GM12892 (cell line): ENCODE data around the gene SPDYE11.
"Not testable (repeated sequence)": the region's sequence is repeated elsewhere in the genome, so short reads cannot be mapped to it uniquely, and the experiment has no call there.

Experiments
- POLR2A ChIP-seq: IDR thresholded peaks from 2 replicates; pipeline ENCODE4 v1.6.1; 2011; ENCODE audit warnings: low read depth, low read length, control low read depth
- TAF1 ChIP-seq: IDR thresholded peaks from 2 replicates; pipeline ENCODE4 v1.6.1; 2011; ENCODE audit warnings: low read depth, mild to moderate bottlenecking, control low read depth, low read length, borderline replicate concordance

DNA sequence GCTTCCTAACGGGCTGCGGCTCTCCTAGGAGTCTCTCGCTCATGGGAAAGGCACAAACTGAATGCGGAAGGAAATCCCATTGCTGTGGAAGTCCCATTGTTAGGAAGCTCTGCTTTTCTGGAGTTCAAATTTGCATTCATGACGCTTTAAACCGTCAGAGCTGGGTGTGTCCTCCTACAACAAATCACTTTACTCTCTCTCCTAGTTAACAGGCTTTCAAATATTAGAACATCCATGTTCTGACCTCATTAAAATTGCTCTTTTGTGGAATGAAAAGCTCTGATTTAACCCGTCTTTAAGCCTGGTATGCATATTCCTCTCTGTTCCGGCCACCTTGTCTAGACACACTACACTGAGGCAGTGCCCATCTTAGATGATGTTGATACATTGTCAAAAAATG, 28.0 kb downstream of the SPDYE11 start, which contains the start of gene SPDYE8:
- TF ChIP-seq POLR2A, TAF1: not testable (repeated sequence)
